Progenitor cell of endocrine pancreas (in vitro differentiated cells): ENCODE measurements around the gene ZNF148. TPM values are rescaled to one million over a fixed set of nuclear protein-coding genes. Genes with fewer than 3 reads are reported as not detected.
A peak's percentile ranks its signal among the peaks of the same experiment; 100 is the strongest.

Experiments used
- DNase-seq: peaks from one replicate; pipeline ENCODE4 v3.0.0; 2021; ENCODE audit warnings: low spot score; ENCODE audit not compliant: unreplicated experiment
- H3K27ac Mint-ChIP-seq: 2 replicates; pipeline ENCODE4 v1.8.0; 2021; ENCODE audit warnings: mild to moderate bottlenecking, moderate library complexity, mixed read lengths
- H3K27me3 Mint-ChIP-seq: 2 replicates; pipeline ENCODE4 v1.8.0; 2021; ENCODE audit warnings: mixed read lengths
- H3K36me3 Mint-ChIP-seq: 2 replicates; pipeline ENCODE4 v1.8.0; 2022; ENCODE audit warnings: mixed read lengths; ENCODE audit not compliant: insufficient read depth
- H3K4me1 Mint-ChIP-seq: 2 replicates; pipeline ENCODE4 v1.8.0; 2021; ENCODE audit warnings: low read depth, mixed read lengths
- H3K4me3 Mint-ChIP-seq: 2 replicates; pipeline ENCODE4 v1.8.0; 2021; ENCODE audit warnings: low read depth, mild to moderate bottlenecking, moderate library complexity, mixed read lengths
- H3K9me3 Mint-ChIP-seq: 2 replicates; pipeline ENCODE4 v1.8.0; 2021; ENCODE audit warnings: low read depth, mixed read lengths
- total RNA-seq: library from RNA; stranded (reverse); gene quantifications from 2 replicates; pipeline ENCODE4 v1.2.1, GENCODE V29; 2021
- TF ChIP-seq, protein P1 (sequence below): fragments of 200-600 bp; sonication (generic); IDR thresholded peaks from one replicate; pipeline ENCODE4 v1.5.0; 2021; ENCODE audit warnings: antibody characterized with exemption, mild to moderate bottlenecking; ENCODE audit not compliant: unreplicated experiment

Gene ZNF148
- total RNA-seq, 1 donor from 2014 or later: 48.6 TPM

DNA sequence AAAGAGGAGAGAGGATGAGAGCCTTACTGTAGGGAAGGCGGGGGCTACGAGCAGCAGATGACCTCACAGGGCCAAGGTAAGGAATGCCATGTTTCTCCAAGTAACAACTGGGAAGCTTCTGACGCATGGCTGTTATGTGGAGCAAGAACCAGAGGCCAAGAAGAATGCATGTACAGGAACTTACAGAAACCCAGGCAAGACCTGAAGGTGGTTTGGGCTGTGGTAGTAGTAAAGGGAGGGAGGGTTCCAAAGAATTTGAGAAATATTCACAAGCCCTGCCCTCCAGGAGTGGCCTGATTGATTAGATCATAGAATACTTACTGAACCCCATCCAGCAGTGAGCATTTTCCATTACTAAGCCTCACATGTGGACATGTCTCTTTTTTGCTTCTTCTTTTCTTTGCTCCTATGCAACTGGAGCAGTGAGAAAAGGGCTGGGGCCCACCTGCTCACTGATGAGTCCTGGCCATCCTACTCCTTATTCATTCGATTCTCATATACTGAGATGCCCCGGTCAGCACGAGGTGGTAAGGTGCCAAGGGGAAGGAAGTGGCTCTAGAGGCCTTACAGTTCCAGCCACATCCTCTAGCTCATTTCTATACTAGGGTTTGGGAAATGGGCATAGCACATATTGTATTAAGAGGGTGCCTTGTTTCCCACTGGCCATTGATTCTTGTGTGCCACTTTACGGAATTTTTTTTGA is 154.2 kb downstream of the ZNF148 start:
- no peak overlapping the region for H3K27ac Mint-ChIP-seq
- no peak for DNase-seq
- no peaks in the 10 kb centered on the region for H3K36me3 Mint-ChIP-seq
- no peak overlapping the region for H3K4me3 Mint-ChIP-seq
- H3K9me3 Mint-ChIP-seq: no peaks in the 10 kb centered on the region
- H3K4me1 Mint-ChIP-seq: peaks cover 22% of the 10 kb centered on the region
- TF ChIP-seq, protein P1, sequence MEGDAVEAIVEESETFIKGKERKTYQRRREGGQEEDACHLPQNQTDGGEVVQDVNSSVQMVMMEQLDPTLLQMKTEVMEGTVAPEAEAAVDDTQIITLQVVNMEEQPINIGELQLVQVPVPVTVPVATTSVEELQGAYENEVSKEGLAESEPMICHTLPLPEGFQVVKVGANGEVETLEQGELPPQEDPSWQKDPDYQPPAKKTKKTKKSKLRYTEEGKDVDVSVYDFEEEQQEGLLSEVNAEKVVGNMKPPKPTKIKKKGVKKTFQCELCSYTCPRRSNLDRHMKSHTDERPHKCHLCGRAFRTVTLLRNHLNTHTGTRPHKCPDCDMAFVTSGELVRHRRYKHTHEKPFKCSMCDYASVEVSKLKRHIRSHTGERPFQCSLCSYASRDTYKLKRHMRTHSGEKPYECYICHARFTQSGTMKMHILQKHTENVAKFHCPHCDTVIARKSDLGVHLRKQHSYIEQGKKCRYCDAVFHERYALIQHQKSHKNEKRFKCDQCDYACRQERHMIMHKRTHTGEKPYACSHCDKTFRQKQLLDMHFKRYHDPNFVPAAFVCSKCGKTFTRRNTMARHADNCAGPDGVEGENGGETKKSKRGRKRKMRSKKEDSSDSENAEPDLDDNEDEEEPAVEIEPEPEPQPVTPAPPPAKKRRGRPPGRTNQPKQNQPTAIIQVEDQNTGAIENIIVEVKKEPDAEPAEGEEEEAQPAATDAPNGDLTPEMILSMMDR: no peak
- peaks cover 8% of the 10 kb centered on the region for H3K27me3 Mint-ChIP-seq

DNA sequence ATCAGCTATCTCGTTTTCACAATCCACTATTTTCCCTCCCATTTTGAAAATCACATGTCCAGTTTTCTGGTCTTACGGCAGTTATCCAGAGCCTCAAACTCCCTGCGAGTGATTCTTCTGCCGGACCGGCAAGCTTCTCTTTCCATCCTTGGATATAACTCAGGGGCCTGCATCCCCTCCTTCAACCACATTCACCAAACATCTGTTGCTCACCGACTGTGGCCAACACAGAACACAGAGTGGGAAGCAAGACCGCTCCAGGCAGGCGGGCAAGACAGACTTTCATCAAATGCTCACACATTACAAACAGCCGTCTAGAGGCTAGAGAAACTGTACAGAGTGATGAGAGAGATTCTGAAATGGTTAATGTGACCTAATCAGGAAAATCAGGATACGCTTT is 154.9 kb downstream of the ZNF148 start:
- Mint-ChIP-seq H3K4me1 (peaks cover 17% of the 10 kb centered on the region), H3K27ac (peak overlapping the region; percentile 35), H3K36me3 (no peaks in the 10 kb centered on the region), H3K27me3 (peaks cover 8% of the 10 kb centered on the region), H3K9me3 (no peaks in the 10 kb centered on the region), H3K4me3 (no peak overlapping the region)
- DNase-seq: no peak
- TF ChIP-seq, protein P1: no peak

DNA sequence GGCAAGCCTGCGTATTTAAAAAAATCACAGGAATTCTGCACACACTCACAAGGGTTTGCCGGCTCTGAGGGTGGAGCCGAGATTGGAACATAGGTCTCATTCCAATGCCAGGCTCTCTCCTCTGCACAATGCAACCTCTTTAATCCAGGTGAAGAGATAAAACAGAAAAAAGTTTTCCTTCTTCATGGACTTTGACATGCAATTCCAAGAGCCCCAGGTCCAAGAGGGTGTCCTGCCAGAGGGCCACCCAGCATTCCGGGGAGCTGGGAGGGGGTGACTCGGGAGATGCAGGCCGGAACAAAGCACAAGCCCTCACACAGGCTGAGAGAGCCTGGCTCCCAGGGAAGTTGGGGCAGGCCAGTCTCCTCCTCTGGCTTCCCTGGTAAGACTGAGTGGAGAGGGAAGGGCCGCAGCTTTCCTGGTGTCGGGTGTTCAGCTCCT is 155.8 kb downstream of the ZNF148 start:
- Mint-ChIP-seq H3K27ac (peak overlapping the region; percentile 89), H3K4me3 (no peak overlapping the region), H3K9me3 (no peaks in the 10 kb centered on the region), H3K27me3 (peaks cover 10% of the 10 kb centered on the region), H3K36me3 (no peaks in the 10 kb centered on the region), H3K4me1 (peaks cover 10% of the 10 kb centered on the region)
- DNase-seq: no peak
- TF ChIP-seq, protein P1: no peak

DNA sequence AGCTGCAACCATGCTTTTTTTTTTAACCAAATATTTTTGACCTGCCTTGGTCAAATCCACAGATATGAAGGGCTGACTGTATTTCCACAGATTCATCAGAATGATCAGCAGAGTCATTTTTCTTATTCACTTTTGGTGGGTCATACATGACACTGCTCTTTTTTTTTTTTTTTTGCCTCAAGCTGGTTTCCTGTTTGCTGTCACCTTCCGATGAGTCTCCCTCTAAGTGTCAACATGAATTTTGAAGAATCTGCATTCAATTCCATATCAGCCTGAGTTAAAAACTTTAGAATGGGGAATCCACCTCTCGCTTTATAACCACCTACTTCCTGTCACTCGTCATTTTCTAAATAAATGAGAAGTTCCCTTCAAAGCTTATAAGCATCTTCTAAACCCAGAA is 160.4 kb downstream of the ZNF148 start:
- no peak overlapping the region for H3K27ac Mint-ChIP-seq
- H3K36me3 Mint-ChIP-seq: peaks cover 2% of the 10 kb centered on the region
- peaks cover 18% of the 10 kb centered on the region for H3K27me3 Mint-ChIP-seq
- H3K4me1 Mint-ChIP-seq: peaks cover 15% of the 10 kb centered on the region
- TF ChIP-seq, protein P1: no peak
- DNase-seq: no peak
- no peak overlapping the region for H3K4me3 Mint-ChIP-seq
- H3K9me3 Mint-ChIP-seq: no peaks in the 10 kb centered on the region

DNA sequence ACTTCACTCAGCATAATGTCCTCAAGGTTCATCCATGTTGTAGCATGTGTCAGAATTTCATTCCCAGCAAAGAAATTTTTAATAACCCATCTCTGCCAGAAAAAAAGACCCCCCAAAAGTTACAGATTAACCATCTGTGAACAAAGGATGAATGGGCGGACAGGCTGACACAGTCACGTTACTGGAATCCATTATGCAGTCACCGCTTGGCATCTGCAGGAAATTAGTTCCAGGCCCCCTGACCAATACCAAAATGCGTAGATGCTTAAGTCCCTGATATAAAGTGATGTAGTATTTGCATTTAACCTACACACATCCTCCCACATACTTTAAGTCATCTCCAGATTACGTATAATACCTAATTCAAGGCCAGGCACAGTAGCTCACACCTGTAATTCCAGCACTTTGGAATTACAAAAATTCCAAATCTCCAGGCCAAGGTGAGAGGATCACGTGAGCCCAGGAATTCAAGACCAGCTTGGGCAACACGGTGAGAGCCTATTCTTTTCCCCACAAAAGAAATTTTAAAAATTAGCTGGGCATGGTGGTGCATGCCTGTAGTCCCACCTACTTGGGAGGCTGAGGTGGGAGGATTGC is 161.1 kb downstream of the ZNF148 start:
- no peak for DNase-seq
- Mint-ChIP-seq H3K9me3 (no peaks in the 10 kb centered on the region), H3K27ac (no peak overlapping the region), H3K4me1 (peaks cover 9% of the 10 kb centered on the region), H3K36me3 (peaks cover 2% of the 10 kb centered on the region), H3K27me3 (peaks cover 18% of the 10 kb centered on the region), H3K4me3 (peak overlapping the region; percentile 69)
- TF ChIP-seq, protein P1: no peak
